ENCODE results near the gene RAB8A. TPM values are rescaled to one million over a fixed set of nuclear protein-coding genes. Genes with fewer than 3 reads are reported as not detected.

Gene RAB8A
- total and polyA plus RNA-seq, 2 of the 8 experiments (the other 6 are each of a cell fraction or from before 2014, with no cell fraction given), result 65.8 to 97.0 TPM

GRCh38 chr19:16111909-16112752 is 442 bp downstream of the RAB8A start:
- no peaks in the 10 kb centered on the region; a peak in 1 of 8 replicates for H3K36me3 ChIP-seq (ENCODE audit: control insufficient read depth in 2 of 4, insufficient read depth in 4 of 4, low read length in 3 of 4)
- peaks cover 11 to 46% of the 10 kb centered on the region in 2 experiments for H3K79me2 ChIP-seq (ENCODE audit: control insufficient read depth in 1 of 2, insufficient read depth in 2 of 2, low read length in 2 of 2)
- no peak overlapping the region for H2BK12ac ChIP-seq (ENCODE audit: low read depth, low read length)
- peaks cover 2 to 15% of the 10 kb centered on the region in 2 experiments for H4K20me1 ChIP-seq (replicated peaks in 1 of 2; ENCODE audit: control insufficient read depth in 1 of 2, insufficient read depth in 2 of 2, low read length in 2 of 2)
- peak overlapping the region; percentile 26; the same call in 1 of the 2 replicates for H2BK5ac ChIP-seq (ENCODE audit: low read depth, low read length)
- H2BK120ac ChIP-seq (replicated peaks; ENCODE audit: low read depth, low read length), result no peak overlapping the region
- H3K9ac ChIP-seq (replicated peaks in 1 of 4; ENCODE audit: extremely low read depth in 1 of 4, low read depth in 3 of 4, low read length in 3 of 4), result peak overlapping the region; percentile 86 to 99 (median 88)
- H3K9me3 ChIP-seq (ENCODE audit: insufficient read depth in 2 of 2, low read depth in 1 of 2, low read length in 1 of 2), result no peaks in the 10 kb centered on the region
- FAIRE-seq (no peak), DNase-seq (ENCODE audit: low read depth in 1 of 2, low spot score in 2 of 2) (no peak)
- H3K14ac ChIP-seq (ENCODE audit: insufficient read length), result no peak overlapping the region
- peak overlapping the region; percentile 82 to 98 (median 93) for H3K4me3 ChIP-seq (ENCODE audit: extremely low read depth in 1 of 4, insufficient read depth in 2 of 4, low read depth in 3 of 4, low read length in 4 of 4)
- H3K27ac ChIP-seq (ENCODE audit: low read depth, low read length), result peak overlapping the region; percentile 73
- peaks cover 14% of the 10 kb centered on the region for H3K79me1 ChIP-seq (ENCODE audit: low read depth, low read length)
- POLR2A ChIA-PET (ENCODE audit: partially characterized antibody), result interaction anchor here (0.7 to 37.0 kb wide), 9 partner anchors 9 to 73 kb away, joined by 3 to 582 read pairs (median 3); partner anchors contain the start of genes FAM32A and TPM4
- H2AFZ ChIP-seq (ENCODE audit: low read length), result no peak overlapping the region; the same call in 1 of the 2 replicates
- no peak overlapping the region for H3K4ac ChIP-seq (replicated peaks; ENCODE audit: insufficient read length, low read depth, low read length)
- H4K5ac ChIP-seq (ENCODE audit: insufficient read length, low read depth, low read length), result peak overlapping the region; percentile 55
- CTCF ChIA-PET (ENCODE audit: partially characterized antibody), result interaction anchor here (0.6 to 2.1 kb wide), 7 partner anchors 12 to 1087 kb away, joined by 3 to 5 read pairs (median 4); no protein-coding TSS in a partner anchor
- 7% methylated on average over 36 of the region's 37 CpGs; no CpG with 5 or more reads in 1 of the 2 experiments for WGBS, 2 experiments (ENCODE audit: extremely low coverage in 1 of 2, insufficient coverage in 1 of 2, insufficient read length in 1 of 2, insufficient replicate concordance in 2 of 2, low coverage in 1 of 2, low lambda C conversion rate in 2 of 2, missing lambda C conversion rate in 1 of 2)
- H3K23ac ChIP-seq (ENCODE audit: insufficient read length), result no peak overlapping the region
- H3K27me3 ChIP-seq (replicated peaks in 1 of 4; ENCODE audit: control insufficient read depth in 3 of 4, extremely low read depth in 1 of 4, insufficient read depth in 3 of 4, low read length in 3 of 4), result no peaks in the 10 kb centered on the region
- no peak overlapping the region for H2BK20ac ChIP-seq (ENCODE audit: low read length)
- peaks cover 0 to 7% (median 3%) of the 10 kb centered on the region in 4 experiments; a peak in 6 of 7 replicates for H3K4me1 ChIP-seq (replicated peaks in 1 of 4; ENCODE audit: control insufficient read depth in 3 of 4, insufficient read depth in 4 of 4, low read length in 3 of 4)
- H2BK15ac ChIP-seq (ENCODE audit: low read length), result no peak overlapping the region
- H3K23me2 ChIP-seq (ENCODE audit: low read depth, low read length), result peaks cover 4% of the 10 kb centered on the region; the same call in 1 of the 2 replicates
- H4K91ac ChIP-seq (replicated peaks; ENCODE audit: insufficient read length, low read length), result no peak overlapping the region
- H3K56ac ChIP-seq (replicated peaks; ENCODE audit: insufficient read length, low read depth, low read length), result peak overlapping the region; percentile 12
- H2AK5ac ChIP-seq (ENCODE audit: low read depth, low read length), result no peak overlapping the region
- H3K18ac ChIP-seq (ENCODE audit: extremely low read depth, low read length), result no peak overlapping the region
- H3K4me2 ChIP-seq (ENCODE audit: insufficient read depth in 1 of 2, low read depth in 2 of 2, low read length in 2 of 2), result peak overlapping the region; percentile 86 to 97
- H4K8ac ChIP-seq (ENCODE audit: extremely low read depth, insufficient read depth, low read length), result peak overlapping the region; percentile 91
- peak; percentile 71 for TF ChIP-seq TAF1 (IDR thresholded peaks at IDR 0.05; ENCODE audit: low read depth, low read length)
- peak; percentile 71; the same call in 1 of the 2 replicates for TF ChIP-seq KDM1A (IDR thresholded peaks at IDR 0.05; ENCODE audit: borderline replicate concordance, low read length)
- peak in 1 of 2 experiments; percentile 9; a peak in 1 of 4 replicates for TF ChIP-seq SIN3A (conservative IDR thresholded peaks at IDR 0.05 in 1 of 2, IDR thresholded peaks at IDR 0.05 in 1 of 2; ENCODE audit: low read depth in 1 of 2, low read length in 2 of 2)
- no peak for TF ChIP-seq BRCA1 (IDR thresholded peaks at IDR 0.05; ENCODE audit: low read depth, low read length)
- peak; percentile 62 for TF ChIP-seq TAF7 (optimal IDR thresholded peaks at IDR 0.05; ENCODE audit: borderline replicate concordance, low read depth, low read length)
- no peak for TF ChIP-seq USF2 (IDR thresholded peaks at IDR 0.05; ENCODE audit: low read length)
- peak; percentile 81 for TF ChIP-seq PHF8 (conservative IDR thresholded peaks at IDR 0.05; ENCODE audit: low read depth, low read length)
- peak in 1 of 2 experiments; percentile 61; a peak in 1 of 4 replicates for TF ChIP-seq HDAC2 (IDR thresholded peaks at IDR 0.05; ENCODE audit: borderline replicate concordance in 1 of 2, low read depth in 2 of 2, low read length in 2 of 2)
- no peak for TF ChIP-seq SP2 (IDR thresholded peaks at IDR 0.05; ENCODE audit: low read length)

All from H1 (cell line).